K562 (cell line): ENCODE measurements around the gene DGCR2. TPM values are rescaled to one million over a fixed set of nuclear protein-coding genes. Genes with fewer than 3 reads are reported as not detected.

Experiments
- CHD7 ChIP-seq: fragments of 200-600 bp; sonication (generic); IDR thresholded peaks from one replicate; pipeline ENCODE4 v1.6.1; 2012; ENCODE audit warnings: mild to moderate bottlenecking, low read depth, low read length, inconsistent platforms
- HMGN3 ChIP-seq: IDR thresholded peaks from 2 replicates; pipeline ENCODE4 v1.6.1; 2011; ENCODE audit warnings: borderline replicate concordance, low read depth, mild to moderate bottlenecking, mixed read lengths, low read length; ENCODE audit not compliant: insufficient read length; ENCODE audit errors: extremely low read depth
- PTRF ChIP-seq: fragments of 450-650 bp; IDR thresholded peaks from 2 replicates; pipeline ENCODE4 v1.6.1; 2016; ENCODE audit warnings: mild to moderate bottlenecking, missing genetic modification characterization, missing compliant biosample characterization
- ZBTB40 ChIP-seq, 2 experiments: fragments of 450-650 bp in 1 of 2; sonication (generic) in 1 of 2; formaldehyde crosslinking in 1 of 2; IDR thresholded peaks; 2 replicates each; pipeline versions ENCODE4 v1.7.1 to v1.9.0; 2016 to 2022; ENCODE audit warnings: inconsistent platforms in 1 of 2, mild to moderate bottlenecking in 1 of 2, missing genetic modification reagents in 1 of 2
- polyA plus RNA-seq, 8 experiments: library from polyadenylated mRNA; depleted of rRNA in 4 of 8; stranded (reverse) in 5 of 8; unstranded in 3 of 8; fragments of >200 nt; fragmentation: Nextera tagmentation in 2 of 8; fragmentation: Illumina TruSeq in 1 of 8; extraction: Ambion mirVana in 2 of 8; extraction: Trizol in 1 of 8; gene quantifications; 2 replicates each; pipeline versions ENCODE4 v1.2.1 to v1.2.3, GENCODE V29; 2011 to 2014; ENCODE audit warnings: inconsistent platforms in 1 of 8, missing spikeins in 1 of 8
- total RNA-seq, 7 experiments: library from RNA; depleted of rRNA in 6 of 7; stranded (reverse); fragments of >200 nt in 6 of 7; fragmentation: Illumina TruSeq in 2 of 7; extraction: Trizol in 2 of 7; gene quantifications; 2 replicates each; pipeline versions ENCODE4 v1.2.1 to v1.2.3, GENCODE V29; 2011 to 2021; ENCODE audit warnings: low replicate concordance in 1 of 7

DGCR2 gene
- total and polyA plus RNA-seq, 9 of the 15 experiments (the other 6 are each of a cell fraction or from before 2014, with no cell fraction given) = 0.69 to 101 (median 56.4) TPM

GRCh38 chr22:19137384-19138216, 15.4 kb upstream of the DGCR2 start (continued):
- TF ChIP-seq CHD7 (peak; percentile 60), ZBTB40 (IDR thresholded peaks at IDR 0.05) (no peak), ZBTB40 (CRISPR knock-in tag; IDR thresholded peaks at IDR 0.05) (peak; percentile 37; the same call in 1 of the 2 replicates), HMGN3 (peak; percentile 22), PTRF (tag) (no peak)
